AG20443 (cell line): ENCODE measurements around the gene MCRIP2.
"Not testable (repeated sequence)": the region's sequence is repeated elsewhere in the genome, so short reads cannot be mapped to it uniquely, and the experiment has no call there.

ENCODE experiments used
- DNase-seq: peaks from one replicate; pipeline ENCODE4 v3.0.0; 2012; ENCODE audit warnings: low spot score, mixed read lengths

MCRIP2 gene

GRCh38 chr16:681746-682427 is 40.3 kb downstream of the MCRIP2 start:
- no peak for DNase-seq

- DNase-seq, result no peak
These were observed 41.1 kb downstream of the MCRIP2 start for GRCh38 chr16:682493-683395.

GRCh38 chr16:683396-684070 is 41.9 kb downstream of the MCRIP2 start:
- no peak for DNase-seq

GRCh38 chr16:684071-684794 is 42.6 kb downstream of the MCRIP2 start, which contains the start of gene JMJD8:
TSS of gene JMJD8 (minus strand) at chr16:684334. CDS start at chr16:684319, 15 bp downstream.
- peak; percentile 97 for DNase-seq

GRCh38 chr16:684961-685696 is 43.5 kb downstream of the MCRIP2 start:
- DNase-seq, result no peak

GRCh38 chr16:685967-686366 is 44.3 kb downstream of the MCRIP2 start:
- peak; percentile 42 for DNase-seq

GRCh38 chr16:686459-687260 is 45.0 kb downstream of the MCRIP2 start:
- no peak for DNase-seq

- DNase-seq, result no peak
These were observed 45.9 kb downstream of the MCRIP2 start for GRCh38 chr16:687499-687898.

GRCh38 chr16:689175-689897 is 47.7 kb downstream of the MCRIP2 start:
- DNase-seq, result no peak

GRCh38 chr16:691242-691641 is 49.6 kb downstream of the MCRIP2 start:
- not testable (repeated sequence) for DNase-seq

- DNase-seq, result no peak
These were observed 50.9 kb downstream of the MCRIP2 start for GRCh38 chr16:692356-693108.

GRCh38 chr16:693364-693763 is 51.7 kb downstream of the MCRIP2 start:
- DNase-seq, result no peak

GRCh38 chr16:693766-694165 is 52.1 kb downstream of the MCRIP2 start:
- DNase-seq, result no peak

- no peak for DNase-seq
These were observed 52.7 kb downstream of the MCRIP2 start for GRCh38 chr16:694187-694862.

- DNase-seq, result no peak
These were observed 53.3 kb downstream of the MCRIP2 start for GRCh38 chr16:694863-695354.

GRCh38 chr16:695355-696089 is 53.9 kb downstream of the MCRIP2 start:
- DNase-seq, result peak; percentile 32
